ENCODE results near the gene VENTX. TPM values are rescaled to one million over a fixed set of nuclear protein-coding genes. Genes with fewer than 3 reads are reported as not detected.

Gene VENTX
- total and polyA plus RNA-seq, 2 donors: 0.09 to 1.5 TPM

DNA sequence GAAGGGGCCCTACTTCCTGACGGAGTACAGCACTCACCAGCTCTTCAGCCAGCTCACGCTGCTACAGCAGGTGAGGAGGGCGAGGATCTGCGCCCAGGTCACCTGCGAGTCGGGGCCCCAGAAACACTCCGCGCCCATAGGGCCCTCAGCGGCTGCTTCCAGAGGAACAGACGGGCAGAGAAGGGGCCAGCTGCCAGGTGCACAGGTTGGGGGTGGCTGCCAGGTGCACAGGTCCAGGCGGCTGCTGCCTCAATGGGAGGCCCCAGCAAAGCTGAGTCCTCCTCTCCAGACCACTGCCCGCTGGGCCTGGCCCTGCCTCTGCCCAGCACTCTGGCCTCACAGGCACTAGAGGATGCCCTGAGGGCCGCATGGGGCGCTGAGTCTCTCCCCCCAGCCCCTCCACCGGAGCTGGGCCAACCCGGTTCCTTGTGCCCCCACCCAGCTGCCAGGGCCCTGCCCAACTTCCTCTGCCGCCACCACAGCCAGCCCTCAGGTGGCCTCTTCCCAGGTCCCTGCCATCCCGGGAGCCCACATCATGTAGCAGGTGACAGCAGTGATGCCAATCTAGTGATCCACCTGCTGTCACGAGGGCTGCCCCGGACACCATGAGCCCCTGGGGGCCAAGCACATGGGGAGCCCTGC is 24.7 kb upstream of the VENTX start:
- H3K9me3 ChIP-seq (ENCODE audit: control insufficient read depth in 2 of 2, insufficient read depth in 1 of 2, low read length in 1 of 2): peaks cover 0 to 2% of the 10 kb centered on the region in 2 donors
- H3K4me1 ChIP-seq (ENCODE audit: control insufficient read depth in 2 of 2, insufficient read depth in 2 of 2, low read length in 2 of 2): no peaks in the 10 kb centered on the region
- H3K27me3 ChIP-seq (ENCODE audit: control insufficient read depth in 2 of 2, insufficient read depth in 1 of 2, low read length in 1 of 2): no peaks in the 10 kb centered on the region
- H3K4me3 ChIP-seq (ENCODE audit: low read length in 2 of 2): no peak overlapping the region
- H3K27ac ChIP-seq (ENCODE audit: low read depth in 1 of 2, low read length in 1 of 2): no peak overlapping the region
- no peaks in the 10 kb centered on the region for H3K36me3 ChIP-seq (ENCODE audit: control insufficient read depth in 2 of 2, insufficient read depth in 2 of 2, low read length in 1 of 2)
- no peak for DNase-seq (ENCODE audit: low read depth in 6 of 9, low spot score in 9 of 9)
- 84% methylated on average over 20 of the region's 20 CpGs for WGBS

DNA sequence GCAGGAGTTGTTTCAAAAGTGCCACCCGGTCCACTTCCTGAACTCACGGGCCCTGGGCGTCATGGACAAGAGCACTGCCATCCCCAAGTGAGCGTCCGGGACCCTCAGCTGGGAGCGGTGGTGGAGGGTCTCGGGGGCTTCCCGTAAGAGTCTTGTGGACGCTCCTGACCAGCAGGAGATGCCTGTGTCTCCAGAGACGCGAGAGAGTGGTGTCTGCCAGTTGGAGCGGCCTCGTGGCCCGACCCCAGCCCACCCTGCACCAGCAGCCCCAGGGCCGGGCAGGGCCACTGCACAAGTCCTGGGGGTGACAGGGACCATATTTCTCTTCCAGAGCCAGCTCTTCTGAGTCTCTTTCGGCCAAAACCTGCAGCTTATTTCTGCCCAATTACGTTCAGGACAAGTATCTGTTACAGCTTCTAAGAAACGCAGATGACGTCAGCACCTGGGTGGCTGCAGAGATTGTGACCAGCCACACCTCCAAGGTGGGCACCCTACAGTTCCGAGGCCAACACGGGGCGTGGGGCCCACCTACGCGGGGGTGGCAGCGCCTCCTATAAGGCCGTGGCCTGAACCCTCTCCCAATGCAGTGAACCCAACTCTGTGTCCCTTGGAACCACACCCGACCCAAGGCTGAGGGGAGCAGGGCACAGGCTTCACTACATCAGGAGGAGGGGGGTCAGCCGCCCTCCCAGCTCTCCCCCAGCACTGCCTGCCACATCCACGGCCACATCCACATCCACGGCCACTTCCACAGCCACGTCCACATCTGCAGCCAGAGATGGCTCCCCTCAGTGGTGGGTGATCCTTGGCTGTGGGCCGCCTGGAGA is 23.8 kb upstream of the VENTX start:
- Histone ChIP-seq H3K4me3 (ENCODE audit: low read length in 2 of 2) (no peak overlapping the region), H3K36me3 (ENCODE audit: control insufficient read depth in 2 of 2, insufficient read depth in 2 of 2, low read length in 1 of 2) (no peaks in the 10 kb centered on the region), H3K27me3 (ENCODE audit: control insufficient read depth in 2 of 2, insufficient read depth in 1 of 2, low read length in 1 of 2) (no peaks in the 10 kb centered on the region), H3K27ac (ENCODE audit: low read depth in 1 of 2, low read length in 1 of 2) (no peak overlapping the region), H3K4me1 (ENCODE audit: control insufficient read depth in 2 of 2, insufficient read depth in 2 of 2, low read length in 2 of 2) (no peaks in the 10 kb centered on the region), H3K9me3 (ENCODE audit: control insufficient read depth in 2 of 2, insufficient read depth in 1 of 2, low read length in 1 of 2) (peaks cover 0 to 2% of the 10 kb centered on the region in 2 donors)
- WGBS: 92% methylated on average over 32 of the region's 32 CpGs
- DNase-seq (ENCODE audit: low read depth in 6 of 9, low spot score in 9 of 9): no peak

DNA sequence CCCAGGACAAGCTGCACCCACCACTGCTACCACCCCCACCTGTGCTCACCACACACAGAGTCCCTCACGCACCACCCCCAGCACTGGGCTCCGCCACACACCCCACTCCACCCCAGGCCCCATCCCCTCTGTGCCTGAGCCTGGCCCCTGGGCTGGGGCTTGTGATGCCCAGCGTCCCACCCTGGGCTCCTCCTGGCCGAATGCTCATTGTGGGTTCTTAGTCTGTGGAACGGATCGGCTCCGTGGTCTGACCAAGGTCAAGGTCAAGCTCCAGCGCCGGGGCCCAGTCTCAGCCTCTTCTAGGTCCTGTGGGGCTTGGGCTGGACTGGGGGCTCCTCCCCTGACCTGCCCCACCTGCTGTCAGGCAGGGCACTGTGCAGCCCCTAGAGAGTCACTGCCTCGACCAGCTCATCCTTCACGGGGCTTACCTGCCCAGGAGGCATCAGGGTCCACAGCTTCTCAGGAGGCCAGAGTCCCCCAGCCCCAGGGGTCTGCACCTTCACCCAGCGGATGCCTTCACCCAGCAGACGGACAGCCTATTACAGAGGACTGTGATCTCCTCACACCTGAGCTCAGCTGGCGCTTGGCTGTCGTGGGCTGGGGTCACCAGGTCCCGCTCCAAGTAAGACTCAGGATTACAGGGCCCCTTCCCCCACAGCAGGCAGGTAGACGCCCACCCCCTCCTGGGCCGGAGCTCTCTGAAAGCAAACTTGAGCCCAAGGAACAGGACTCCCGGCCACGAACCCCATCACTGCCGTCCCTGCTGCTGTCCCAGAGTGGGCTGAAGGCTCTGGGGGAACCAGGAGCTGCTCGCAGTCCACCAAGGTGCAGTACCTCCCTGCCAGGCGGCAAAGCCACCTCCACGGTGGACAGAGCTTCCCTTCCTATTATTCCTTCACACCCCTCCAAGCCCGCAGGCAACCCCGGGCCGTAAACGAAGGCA is 22.9 kb upstream of the VENTX start:
- no peak overlapping the region for H3K27ac ChIP-seq (ENCODE audit: low read depth in 1 of 2, low read length in 1 of 2)
- H3K9me3 ChIP-seq (ENCODE audit: control insufficient read depth in 2 of 2, insufficient read depth in 1 of 2, low read length in 1 of 2): peaks cover 0 to 2% of the 10 kb centered on the region in 2 donors
- peaks cover 0 to 7% of the 10 kb centered on the region in 2 donors for H3K27me3 ChIP-seq (ENCODE audit: control insufficient read depth in 2 of 2, insufficient read depth in 1 of 2, low read length in 1 of 2)
- WGBS: 88% methylated on average over 28 of the region's 28 CpGs
- no peaks in the 10 kb centered on the region for H3K4me1 ChIP-seq (ENCODE audit: control insufficient read depth in 2 of 2, insufficient read depth in 2 of 2, low read length in 2 of 2)
- H3K4me3 ChIP-seq (ENCODE audit: low read length in 2 of 2): no peak overlapping the region
- H3K36me3 ChIP-seq (ENCODE audit: control insufficient read depth in 2 of 2, insufficient read depth in 2 of 2, low read length in 1 of 2): no peaks in the 10 kb centered on the region
- DNase-seq (ENCODE audit: low read depth in 6 of 9, low spot score in 9 of 9): no peak

DNA sequence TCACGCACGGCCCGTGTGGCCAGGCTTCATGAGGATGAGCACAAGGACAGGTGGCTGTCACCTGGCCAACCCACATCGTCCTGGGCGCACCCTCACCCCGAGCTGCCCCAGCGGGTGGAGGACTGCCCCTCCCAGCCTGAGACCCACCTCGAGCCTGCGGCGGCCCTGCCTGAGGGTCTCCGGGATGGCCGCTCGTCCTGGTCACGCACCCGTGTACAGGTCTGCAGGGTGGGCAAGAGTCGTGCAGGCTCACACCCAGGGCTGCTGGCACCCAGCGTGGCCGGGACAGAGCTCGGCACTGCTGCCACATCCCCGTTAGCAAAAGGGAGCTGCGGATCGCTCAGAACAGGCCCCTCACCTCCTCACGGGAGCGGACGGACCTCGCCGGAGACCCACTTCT is 22.1 kb upstream of the VENTX start:
- no peak for DNase-seq (ENCODE audit: low read depth in 6 of 9, low spot score in 9 of 9)
- H3K4me1 ChIP-seq (ENCODE audit: control insufficient read depth in 2 of 2, insufficient read depth in 2 of 2, low read length in 2 of 2): no peaks in the 10 kb centered on the region
- no peak overlapping the region for H3K4me3 ChIP-seq (ENCODE audit: low read length in 2 of 2)
- H3K27ac ChIP-seq (ENCODE audit: low read depth in 1 of 2, low read length in 1 of 2): no peak overlapping the region
- H3K36me3 ChIP-seq (ENCODE audit: control insufficient read depth in 2 of 2, insufficient read depth in 2 of 2, low read length in 1 of 2): no peaks in the 10 kb centered on the region
- H3K9me3 ChIP-seq (ENCODE audit: control insufficient read depth in 2 of 2, insufficient read depth in 1 of 2, low read length in 1 of 2): peaks cover 0 to 2% of the 10 kb centered on the region in 2 donors
- 96% methylated on average over 27 of the region's 27 CpGs for WGBS
- peaks cover 0 to 8% of the 10 kb centered on the region in 2 donors for H3K27me3 ChIP-seq (ENCODE audit: control insufficient read depth in 2 of 2, insufficient read depth in 1 of 2, low read length in 1 of 2)

DNA sequence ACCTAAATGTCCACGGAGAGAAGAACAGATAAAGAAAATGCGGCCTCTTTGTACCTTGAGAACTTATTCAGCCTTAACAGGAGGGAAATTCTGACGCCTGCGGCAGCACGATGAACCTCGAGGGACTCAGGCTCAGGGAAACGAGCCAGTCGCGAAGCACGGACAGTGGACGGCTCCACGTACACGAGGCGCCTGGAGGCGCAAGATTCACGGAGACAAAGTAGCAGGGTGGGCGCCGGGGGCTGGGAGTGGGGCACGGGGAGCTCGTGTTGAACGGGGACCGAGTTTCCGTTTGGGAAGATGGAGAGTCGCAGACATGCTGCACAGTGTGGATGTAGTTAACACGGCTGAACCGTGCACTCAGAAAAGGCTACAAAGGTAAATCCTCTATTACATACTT is 20.9 kb upstream of the VENTX start:
- no peak overlapping the region for H3K27ac ChIP-seq (ENCODE audit: low read depth in 1 of 2, low read length in 1 of 2)

DNA sequence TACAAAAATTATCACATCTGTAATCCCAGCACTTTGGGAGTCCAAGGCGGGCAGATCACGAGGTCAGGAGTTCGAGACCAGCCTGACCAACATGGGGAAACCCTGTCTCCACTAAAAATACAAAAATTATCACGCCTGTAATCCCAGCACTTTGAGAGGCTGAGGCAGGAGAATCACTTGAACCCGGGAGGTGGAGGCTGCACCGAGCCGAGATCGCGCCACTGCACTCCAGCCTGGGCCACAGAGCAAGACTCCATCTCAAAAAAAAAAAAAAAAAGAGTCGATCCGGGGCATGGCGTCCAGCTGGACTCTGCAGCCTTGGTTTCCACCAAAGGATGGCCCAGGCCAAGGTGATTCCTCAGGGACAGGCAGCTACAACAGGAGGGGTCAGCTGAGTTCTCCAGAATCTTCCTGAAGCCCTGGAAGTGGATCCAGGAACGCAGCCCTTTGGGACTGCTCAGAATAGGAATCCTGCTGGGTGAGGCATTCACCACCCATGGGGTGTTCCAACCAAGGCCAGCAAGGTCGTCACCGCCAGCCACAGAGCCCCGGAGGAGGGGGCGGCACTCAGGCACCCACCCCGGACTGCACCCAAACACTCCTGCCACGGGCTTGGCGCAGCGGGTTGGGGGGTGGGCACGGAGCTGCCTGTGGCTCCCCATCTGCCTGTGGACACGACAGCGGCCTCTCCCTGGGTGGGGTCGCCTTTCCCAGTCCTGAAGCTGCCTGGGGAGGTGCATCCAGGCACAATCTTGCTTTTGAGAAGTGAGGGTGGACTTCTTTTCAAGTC is 19.7 kb upstream of the VENTX start:
- Histone ChIP-seq H3K4me3 (ENCODE audit: low read length in 2 of 2) (no peak overlapping the region), H3K27me3 (ENCODE audit: control insufficient read depth in 2 of 2, insufficient read depth in 1 of 2, low read length in 1 of 2) (peaks cover 0 to 12% of the 10 kb centered on the region in 2 donors), H3K36me3 (ENCODE audit: control insufficient read depth in 2 of 2, insufficient read depth in 2 of 2, low read length in 1 of 2) (no peaks in the 10 kb centered on the region), H3K27ac (ENCODE audit: low read depth in 1 of 2, low read length in 1 of 2) (no peak overlapping the region), H3K4me1 (ENCODE audit: control insufficient read depth in 2 of 2, insufficient read depth in 2 of 2, low read length in 2 of 2) (no peaks in the 10 kb centered on the region), H3K9me3 (ENCODE audit: control insufficient read depth in 2 of 2, insufficient read depth in 1 of 2, low read length in 1 of 2) (peaks cover 0 to 2% of the 10 kb centered on the region in 2 donors)
- no peak for DNase-seq (ENCODE audit: low read depth in 6 of 9, low spot score in 9 of 9)
- whole genome bisulfite sequencing: 93% methylated on average over 25 of the region's 25 CpGs

More for the DNA sequence above, 20.9 kb upstream of the VENTX start:
- H3K4me3 ChIP-seq (ENCODE audit: low read length in 2 of 2): no peak overlapping the region
- DNase-seq (ENCODE audit: low read depth in 6 of 9, low spot score in 9 of 9): no peak
- peaks cover 0 to 2% of the 10 kb centered on the region in 2 donors for H3K9me3 ChIP-seq (ENCODE audit: control insufficient read depth in 2 of 2, insufficient read depth in 1 of 2, low read length in 1 of 2)
- no peaks in the 10 kb centered on the region for H3K36me3 ChIP-seq (ENCODE audit: control insufficient read depth in 2 of 2, insufficient read depth in 2 of 2, low read length in 1 of 2)
- no peaks in the 10 kb centered on the region for H3K4me1 ChIP-seq (ENCODE audit: control insufficient read depth in 2 of 2, insufficient read depth in 2 of 2, low read length in 2 of 2)
- 88% methylated on average over 26 of the region's 26 CpGs for WGBS
- H3K27me3 ChIP-seq (ENCODE audit: control insufficient read depth in 2 of 2, insufficient read depth in 1 of 2, low read length in 1 of 2): peaks cover 0 to 12% of the 10 kb centered on the region in 2 donors

DNA sequence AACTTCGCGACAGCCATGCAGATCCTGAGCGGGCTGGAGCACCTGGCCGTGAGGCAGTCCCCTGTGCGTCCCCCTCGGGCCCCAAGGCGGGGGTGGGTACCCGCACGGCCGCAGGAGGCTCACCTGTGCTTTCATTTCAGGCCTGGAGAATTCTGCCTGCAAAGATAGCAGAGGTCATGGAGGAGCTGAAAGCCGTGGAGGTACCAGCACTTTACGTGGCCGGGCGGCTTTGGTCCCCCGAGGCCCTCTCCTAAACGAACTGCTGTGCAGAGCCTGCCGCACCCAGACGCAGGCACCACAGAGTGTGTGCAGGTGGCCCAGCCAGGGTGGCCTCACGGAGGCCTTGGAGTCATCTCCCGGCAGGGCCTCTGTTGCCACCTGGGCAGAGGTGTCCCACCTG is 18.8 kb upstream of the VENTX start:
- Histone ChIP-seq H3K9me3 (ENCODE audit: control insufficient read depth in 2 of 2, insufficient read depth in 1 of 2, low read length in 1 of 2) (peaks cover 0 to 2% of the 10 kb centered on the region in 2 donors), H3K27ac (ENCODE audit: low read depth in 1 of 2, low read length in 1 of 2) (no peak overlapping the region), H3K4me3 (ENCODE audit: low read length in 2 of 2) (no peak overlapping the region), H3K36me3 (ENCODE audit: control insufficient read depth in 2 of 2, insufficient read depth in 2 of 2, low read length in 1 of 2) (no peaks in the 10 kb centered on the region), H3K4me1 (ENCODE audit: control insufficient read depth in 2 of 2, insufficient read depth in 2 of 2, low read length in 2 of 2) (no peaks in the 10 kb centered on the region), H3K27me3 (ENCODE audit: control insufficient read depth in 2 of 2, insufficient read depth in 1 of 2, low read length in 1 of 2) (peaks cover 0 to 12% of the 10 kb centered on the region in 2 donors)
- WGBS: 90% methylated on average over 20 of the region's 20 CpGs
- no peak for DNase-seq (ENCODE audit: low read depth in 6 of 9, low spot score in 9 of 9)

DNA sequence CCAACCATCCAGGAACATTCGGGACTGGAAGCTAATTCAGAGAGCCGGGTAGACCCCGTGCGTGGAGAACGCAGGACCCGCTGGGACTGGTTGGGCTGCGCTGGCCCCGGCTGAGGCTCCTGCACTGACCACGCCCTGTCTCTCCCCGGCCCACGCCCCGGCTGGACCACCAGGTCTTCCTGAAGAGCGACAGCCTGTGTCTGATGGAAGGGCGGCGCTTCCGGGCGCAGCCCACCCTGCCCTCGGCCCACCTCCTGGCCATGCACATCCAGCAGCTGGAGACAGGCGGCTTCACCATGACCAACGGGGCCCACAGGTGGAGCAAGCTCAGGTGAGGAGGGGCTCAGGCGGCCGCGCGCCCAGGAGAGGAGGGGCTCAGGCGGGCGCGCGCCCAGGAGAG is 17.9 kb upstream of the VENTX start:
- Histone ChIP-seq H3K9me3 (ENCODE audit: control insufficient read depth in 2 of 2, insufficient read depth in 1 of 2, low read length in 1 of 2) (peaks cover 0 to 2% of the 10 kb centered on the region in 2 donors), H3K4me3 (ENCODE audit: low read length in 2 of 2) (no peak overlapping the region), H3K27ac (ENCODE audit: low read depth in 1 of 2, low read length in 1 of 2) (no peak overlapping the region), H3K36me3 (ENCODE audit: control insufficient read depth in 2 of 2, insufficient read depth in 2 of 2, low read length in 1 of 2) (no peaks in the 10 kb centered on the region), H3K4me1 (ENCODE audit: control insufficient read depth in 2 of 2, insufficient read depth in 2 of 2, low read length in 2 of 2) (no peaks in the 10 kb centered on the region), H3K27me3 (ENCODE audit: control insufficient read depth in 2 of 2, insufficient read depth in 1 of 2, low read length in 1 of 2) (peaks cover 0 to 17% of the 10 kb centered on the region in 2 donors)
- no peak for DNase-seq (ENCODE audit: low read depth in 6 of 9, low spot score in 9 of 9)
- 22% methylated on average over 28 of the region's 28 CpGs for WGBS
